GM21737 (cell line): ENCODE data around the gene DSCAM.

ENCODE experiments used
- ATAC-seq: cut with Tn5 transposase; IDR thresholded peaks from one replicate; pipeline ENCODE4 v1.9.1; 2021; ENCODE audit warnings: mild to moderate bottlenecking, moderate library complexity; ENCODE audit not compliant: unreplicated experiment

DSCAM gene

GRCh38 chr21:40769231-40769630, 77.7 kb downstream of the DSCAM start:
- no peak for ATAC-seq

- no peak for ATAC-seq
Observed at GRCh38 chr21:40768056-40768455, 78.9 kb downstream of the DSCAM start.

- ATAC-seq: no peak
Observed at GRCh38 chr21:40766381-40766780, 80.6 kb downstream of the DSCAM start.

- ATAC-seq: no peak
Observed at GRCh38 chr21:40765811-40766210, 81.1 kb downstream of the DSCAM start.

GRCh38 chr21:40760821-40761220, 86.1 kb downstream of the DSCAM start:
- no peak for ATAC-seq

- no peak for ATAC-seq
Observed at GRCh38 chr21:40759061-40759460, 87.9 kb downstream of the DSCAM start.

- ATAC-seq: no peak
Observed at GRCh38 chr21:40757366-40757765, 89.6 kb downstream of the DSCAM start.

- no peak for ATAC-seq
Observed at GRCh38 chr21:40754466-40754865, 92.5 kb downstream of the DSCAM start.

GRCh38 chr21:40753756-40754155, 93.2 kb downstream of the DSCAM start:
- ATAC-seq: no peak

GRCh38 chr21:40752125-40752524, 94.8 kb downstream of the DSCAM start:
- no peak for ATAC-seq

- no peak for ATAC-seq
Observed at GRCh38 chr21:40751221-40751620, 95.7 kb downstream of the DSCAM start.

- ATAC-seq: no peak
Observed at GRCh38 chr21:40736145-40736544, 110.8 kb downstream of the DSCAM start.

- ATAC-seq: no peak
Observed at GRCh38 chr21:40733024-40733397, 113.9 kb downstream of the DSCAM start.

- no peak for ATAC-seq
Observed at GRCh38 chr21:40732253-40733023, 114.5 kb downstream of the DSCAM start.

- ATAC-seq: no peak
Observed at GRCh38 chr21:40731206-40731605, 115.8 kb downstream of the DSCAM start.

- ATAC-seq: no peak
Observed at GRCh38 chr21:40730426-40730800, 116.5 kb downstream of the DSCAM start.

GRCh38 chr21:40729761-40730425, 117.1 kb downstream of the DSCAM start:
- ATAC-seq: no peak

GRCh38 chr21:40723966-40724365, 123.0 kb downstream of the DSCAM start:
- no peak for ATAC-seq

- no peak for ATAC-seq
Observed at GRCh38 chr21:40723317-40723716, 123.6 kb downstream of the DSCAM start.

GRCh38 chr21:40719615-40720014, 127.3 kb downstream of the DSCAM start:
- ATAC-seq: no peak

GRCh38 chr21:40717028-40717427, 129.9 kb downstream of the DSCAM start:
- no peak for ATAC-seq

GRCh38 chr21:40714536-40714935, 132.4 kb downstream of the DSCAM start:
- no peak for ATAC-seq
